IPS-15b (cell line): ENCODE results near the gene SLC35A2.

Source experiments
- H3K27me3 ChIP-seq: one replicate; pipeline ENCODE4 v1.6.1; 2013; ENCODE audit warnings: low read length; ENCODE audit not compliant: control insufficient read depth, insufficient read depth
- H3K36me3 ChIP-seq: one replicate; pipeline ENCODE4 v1.6.1; 2013; ENCODE audit warnings: low read length; ENCODE audit not compliant: control insufficient read depth, insufficient read depth
- H3K4me1 ChIP-seq: one replicate; pipeline ENCODE4 v1.6.1; 2013; ENCODE audit warnings: mild to moderate bottlenecking, low read length; ENCODE audit not compliant: control insufficient read depth, insufficient read depth
- H3K4me3 ChIP-seq: one replicate; pipeline ENCODE4 v1.5.1; 2013; ENCODE audit warnings: low read depth, low read length
- H3K9ac ChIP-seq: one replicate; pipeline ENCODE4 v1.6.1; 2013; ENCODE audit warnings: low read depth, mild to moderate bottlenecking, low read length
- H3K9me3 ChIP-seq: one replicate; pipeline ENCODE4 v1.6.1; 2013; ENCODE audit warnings: mild to moderate bottlenecking, low read length; ENCODE audit not compliant: control insufficient read depth, insufficient read depth

SLC35A2 gene

DNA sequence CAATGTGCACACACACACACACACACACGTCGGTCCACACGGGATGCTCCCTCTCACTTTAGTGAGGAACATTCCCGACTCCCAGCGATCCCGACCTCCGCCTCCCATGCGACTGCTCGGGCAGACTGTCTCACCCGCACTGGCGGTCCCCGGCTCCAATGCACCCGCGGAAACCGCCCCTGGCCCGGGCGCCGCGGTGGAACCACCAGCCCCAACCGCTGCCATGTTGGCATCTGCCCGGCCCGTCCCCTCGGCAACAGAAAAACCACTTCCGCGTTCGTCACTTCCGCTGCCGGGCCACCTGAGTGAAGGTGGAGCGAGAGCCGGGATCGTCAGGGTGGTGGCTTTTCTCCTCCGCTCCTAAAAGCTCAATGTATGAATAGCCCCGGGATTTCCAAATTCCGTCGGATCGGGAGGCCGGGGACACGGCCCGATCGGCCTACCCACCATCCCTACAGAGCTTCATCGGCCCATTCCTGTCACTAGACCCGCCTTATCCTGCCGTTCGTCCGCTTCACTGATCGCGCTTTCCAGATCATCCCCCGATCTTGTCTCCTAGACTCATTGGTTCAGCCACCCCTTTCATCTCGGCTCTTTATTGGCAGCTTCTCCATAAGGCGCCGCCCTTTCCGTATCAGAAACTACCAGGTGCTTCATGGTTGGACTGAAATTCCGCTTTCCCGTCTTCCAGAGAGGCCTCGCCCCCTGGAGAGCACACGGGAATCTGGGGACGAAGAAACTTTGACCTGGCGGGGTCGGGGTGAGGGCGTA is at the start of gene SLC35A2:
TSS of gene SLC35A2 (minus strand) at position 235 of the 771 bp plus-strand sequence. CDS start at position 225, 10 bp downstream.
- Histone ChIP-seq H3K36me3 (peaks cover 38% of the 10 kb centered on the region), H3K4me1 (peaks cover 3% of the 10 kb centered on the region), H3K27me3 (no peaks in the 10 kb centered on the region), H3K9ac (peak within 1 kb of the TSS; percentile 84), H3K4me3 (peak within 1 kb of the TSS; percentile 96), H3K9me3 (no peaks in the 10 kb centered on the region)

- Histone ChIP-seq H3K4me3 (no peak overlapping the region), H3K36me3 (peaks cover 5% of the 10 kb centered on the region), H3K4me1 (peaks cover 7% of the 10 kb centered on the region), H3K9ac (no peak overlapping the region), H3K27me3 (no peaks in the 10 kb centered on the region), H3K9me3 (no peaks in the 10 kb centered on the region)
These were observed 48.8 kb upstream of the SLC35A2 start for GRCh38 chrX:48960291-48960690.

DNA sequence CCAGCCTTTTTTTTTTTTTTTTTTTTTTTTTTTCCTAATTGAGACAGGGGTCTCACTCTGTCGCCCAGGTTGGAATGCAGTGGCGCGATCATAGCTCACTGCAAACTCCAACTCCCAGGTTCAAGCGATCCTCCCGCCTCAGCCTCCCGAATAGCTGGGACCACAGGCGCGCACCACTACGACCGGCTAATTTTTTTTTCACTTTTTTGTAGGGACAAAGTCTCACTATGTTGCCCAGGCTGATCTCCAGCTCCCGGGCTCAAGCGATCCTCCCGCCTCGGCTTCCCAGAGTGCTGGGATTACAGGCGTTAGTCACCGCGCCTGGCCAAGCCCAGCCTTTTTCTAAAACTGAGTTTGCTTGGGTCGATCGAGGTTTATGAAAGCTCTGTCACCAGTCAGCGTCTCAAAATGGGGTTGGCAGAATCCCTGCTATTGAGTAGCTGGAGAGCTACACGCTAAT is 47.2 kb upstream of the SLC35A2 start:
- Histone ChIP-seq H3K27me3 (no peaks in the 10 kb centered on the region), H3K4me1 (peaks cover 7% of the 10 kb centered on the region), H3K4me3 (peak overlapping the region; percentile 96), H3K36me3 (peaks cover 13% of the 10 kb centered on the region), H3K9me3 (no peaks in the 10 kb centered on the region), H3K9ac (peak overlapping the region; percentile 37)

GRCh38 chrX:48957827-48958634 is 46.6 kb upstream of the SLC35A2 start:
- peak overlapping the region; percentile 82 for H3K9ac ChIP-seq
- H3K9me3 ChIP-seq: no peaks in the 10 kb centered on the region
- peaks cover 13% of the 10 kb centered on the region for H3K36me3 ChIP-seq
- no peaks in the 10 kb centered on the region for H3K27me3 ChIP-seq
- H3K4me1 ChIP-seq: peaks cover 7% of the 10 kb centered on the region
- peak overlapping the region; percentile 96 for H3K4me3 ChIP-seq

GRCh38 chrX:48957477-48957826 is 46.0 kb upstream of the SLC35A2 start, which contains the start of gene OTUD5:
TSS of gene OTUD5 (minus strand) at chrX:48957607. CDS start at chrX:48957570, 37 bp downstream.
- peak within 1 kb of the TSS; percentile 96 for H3K4me3 ChIP-seq
- peaks cover 13% of the 10 kb centered on the region for H3K36me3 ChIP-seq
- no peaks in the 10 kb centered on the region for H3K27me3 ChIP-seq
- peaks cover 7% of the 10 kb centered on the region for H3K4me1 ChIP-seq
- H3K9me3 ChIP-seq: no peaks in the 10 kb centered on the region
- peak within 1 kb of the TSS; percentile 82 for H3K9ac ChIP-seq

GRCh38 chrX:48956728-48957414 is 45.4 kb upstream of the SLC35A2 start:
- peak overlapping the region; percentile 48 for H3K4me3 ChIP-seq
- H3K9ac ChIP-seq: peak overlapping the region; percentile 70
- no peaks in the 10 kb centered on the region for H3K27me3 ChIP-seq
- H3K4me1 ChIP-seq: peaks cover 7% of the 10 kb centered on the region
- H3K36me3 ChIP-seq: peaks cover 11% of the 10 kb centered on the region
- H3K9me3 ChIP-seq: no peaks in the 10 kb centered on the region

DNA sequence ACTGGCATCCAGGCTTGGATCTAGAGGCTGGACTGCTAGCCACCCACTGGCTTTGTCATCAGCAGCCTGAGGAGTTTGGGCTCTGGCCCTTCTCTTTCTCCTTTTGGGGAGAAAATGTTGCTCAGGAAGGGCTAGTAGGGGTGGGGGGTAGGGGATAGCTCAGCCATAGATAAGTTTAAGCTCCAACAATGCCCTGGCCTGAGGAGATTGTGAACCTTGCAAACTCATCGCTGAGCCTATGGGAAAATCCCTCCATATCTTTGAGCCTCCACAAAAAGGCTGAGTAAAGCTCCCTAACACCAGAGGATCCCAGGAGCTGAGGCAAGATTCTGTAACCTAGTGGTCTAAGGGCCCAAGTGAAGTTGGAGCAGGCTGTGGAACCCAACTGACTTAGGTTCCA is 37.1 kb upstream of the SLC35A2 start:
- Histone ChIP-seq H3K4me1 (no peaks in the 10 kb centered on the region), H3K9me3 (no peaks in the 10 kb centered on the region), H3K4me3 (no peak overlapping the region), H3K9ac (no peak overlapping the region), H3K27me3 (no peaks in the 10 kb centered on the region), H3K36me3 (no peaks in the 10 kb centered on the region)

- H3K9ac ChIP-seq: no peak overlapping the region
- H3K4me1 ChIP-seq: no peaks in the 10 kb centered on the region
- peaks cover 3% of the 10 kb centered on the region for H3K36me3 ChIP-seq
- H3K27me3 ChIP-seq: no peaks in the 10 kb centered on the region
- no peaks in the 10 kb centered on the region for H3K9me3 ChIP-seq
- H3K4me3 ChIP-seq: no peak overlapping the region
These were observed 34.3 kb upstream of the SLC35A2 start for GRCh38 chrX:48945517-48946348.

DNA sequence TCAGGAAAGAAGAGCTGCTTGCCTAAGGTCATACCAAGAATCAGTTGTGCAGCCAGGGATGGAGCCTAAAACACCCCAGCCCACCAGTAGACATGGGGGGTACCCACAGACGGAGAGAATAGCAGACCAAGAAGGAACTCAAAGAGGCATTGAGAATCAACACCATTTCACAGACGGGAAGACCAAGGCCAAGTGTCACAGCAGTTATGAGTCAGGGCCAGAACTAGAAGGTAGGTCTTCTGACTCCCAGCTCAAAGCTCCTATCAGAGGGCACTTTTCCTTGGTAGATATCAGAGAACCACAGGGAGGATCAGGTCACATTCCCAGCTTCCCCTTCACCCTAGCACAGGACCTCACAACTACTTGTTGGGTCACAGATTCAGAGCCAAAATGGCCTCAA is 31.4 kb upstream of the SLC35A2 start:
- Histone ChIP-seq H3K9ac (no peak overlapping the region), H3K27me3 (no peaks in the 10 kb centered on the region), H3K36me3 (peaks cover 7% of the 10 kb centered on the region), H3K9me3 (no peaks in the 10 kb centered on the region), H3K4me1 (peaks cover 4% of the 10 kb centered on the region), H3K4me3 (no peak overlapping the region)

GRCh38 chrX:48940404-48940955 is 29.0 kb upstream of the SLC35A2 start:
- peaks cover 17% of the 10 kb centered on the region for H3K4me1 ChIP-seq
- H3K27me3 ChIP-seq: no peaks in the 10 kb centered on the region
- H3K9ac ChIP-seq: no peak overlapping the region

More at GRCh38 chrX:48940404-48940955, 29.0 kb upstream of the SLC35A2 start:
- H3K36me3 ChIP-seq: peaks cover 7% of the 10 kb centered on the region
- H3K9me3 ChIP-seq: no peaks in the 10 kb centered on the region
- H3K4me3 ChIP-seq: no peak overlapping the region
